ENCODE measurements around the gene ZBTB26. TPM values are rescaled to one million over a fixed set of nuclear protein-coding genes. Genes with fewer than 3 reads are reported as not detected.

Gene ZBTB26
- total and polyA plus RNA-seq, 10 of the 15 experiments (the other 5 are each of a cell fraction or from before 2014, with no cell fraction given) = 1.8 to 19.5 (median 4.5) TPM

GRCh38 chr9:122941582-122942234, 10.4 kb upstream of the ZBTB26 start:
- H3K9ac ChIP-seq (ENCODE audit: control insufficient read depth, insufficient read depth, low read length) = peak overlapping the region; percentile 68
- DNase-seq (ENCODE audit: low read depth, low spot score) (no peak), ATAC-seq (peak; percentile 3; the same call in 2 of the 3 replicates), FAIRE-seq (no peak)
- H3K27me3 ChIP-seq (replicated peaks in 1 of 2; ENCODE audit: control insufficient read depth in 2 of 2, insufficient read depth in 2 of 2, low read length in 1 of 2) = no peaks in the 10 kb centered on the region
- peak overlapping the region; percentile 96 for H3K4me3 ChIP-seq
- H3K4me1 ChIP-seq (ENCODE audit: control insufficient read depth, insufficient read depth, low read length) = peaks cover 12% of the 10 kb centered on the region; the same call in 1 of the 2 replicates
- peaks cover 0 to 13% of the 10 kb centered on the region in 2 experiments; a peak in 1 of 4 replicates for H3K36me3 ChIP-seq (ENCODE audit: control insufficient read depth in 2 of 2, insufficient read depth in 2 of 2, low read length in 1 of 2)
- in situ Hi-C loops (cut with MboI) = no loop called here
- ChIA-PET CTCF (interaction anchor here (0.6 to 1.9 kb wide), 4 partner anchors 10 to 55 kb away, joined by 3 to 8 read pairs (median 4); partner anchors contain the start of genes ZBTB26 and ZBTB6), RAD21 (ENCODE audit: unreplicated experiment) (interaction anchor here (0.9 to 4.3 kb wide), 7 partner anchors 9 to 61 kb away, joined by 3 to 34 read pairs (median 6); partner anchors contain the start of genes RC3H2, ZBTB26 and ZBTB6), POLR2A (interaction anchor here (0.6 to 4.2 kb wide), 10 partner anchors 9 to 307 kb away, joined by 3 to 53 read pairs (median 7); partner anchors contain the start of genes RC3H2, ZBTB26 and ZBTB6), SMC1A (ENCODE audit: uncharacterized antibody, unreplicated experiment) (interaction anchor here (1.3 to 4.1 kb wide), 7 partner anchors 9 to 49 kb away, joined by 5 to 19 read pairs (median 12); partner anchors contain the start of genes ZBTB26 and ZBTB6)
- peak overlapping the region; percentile 73 for H3K4me2 ChIP-seq (ENCODE audit: control insufficient read depth, insufficient read depth)
- no peaks in the 10 kb centered on the region for H3K9me3 ChIP-seq (replicated peaks; ENCODE audit: control insufficient read depth, insufficient read depth, low read length)
- intact Hi-C loops (cut with micrococcal nuclease; ENCODE audit: unreplicated experiment) = loop anchor here (2.0 kb wide), 1 partner anchor 37 kb away; the partner anchor contains the start of gene RC3H2
- peak overlapping the region; percentile 76 for H3K27ac ChIP-seq (ENCODE audit: control insufficient read depth, insufficient read depth)
- no peak overlapping the region; the same call in 1 of the 2 replicates for H2AFZ ChIP-seq (ENCODE audit: control insufficient read depth, low read depth, low read length)
- peaks cover 53% of the 10 kb centered on the region for H3K79me2 ChIP-seq (ENCODE audit: control insufficient read depth, insufficient read depth, low read length)
- TSS peak; percentile 68 for BruUV-seq (replicated peaks)
- H4K20me1 ChIP-seq (ENCODE audit: control insufficient read depth, insufficient read depth) = no peaks in the 10 kb centered on the region
- WGBS (ENCODE audit: insufficient coverage, insufficient replicate concordance, low lambda C conversion rate, missing lambda C conversion rate) = 18% methylated on average over 17 of the region's 17 CpGs
- TF ChIP-seq SIN3A (IDR thresholded peaks at IDR 0.05; ENCODE audit: low read depth, low read length) = 0 out of 2 replicates have a peak, but pooled peaks have one; percentile 5
- peak; percentile 64; the same call in 1 of the 2 replicates for TF ChIP-seq REST (IDR thresholded peaks at IDR 0.05; ENCODE audit: low read depth, low read length)
- no peak for TF ChIP-seq TCF7 (IDR thresholded peaks at IDR 0.05; ENCODE audit: borderline replicate concordance)
